ENCODE data around the gene HES2.
"Not testable (repeated sequence)": the region's sequence is repeated elsewhere in the genome, so short reads cannot be mapped to it uniquely, and the experiment has no call there.

Gene HES2

GRCh38 chr1:6384135-6384534 lies 35.6 kb downstream of the HES2 start:
- DNase-seq = no peak

GRCh38 chr1:6380037-6380436 lies 39.7 kb downstream of the HES2 start:
- DNase-seq = no peak

- DNase-seq = no peak
Observed at GRCh38 chr1:6378096-6378746, 41.5 kb downstream of the HES2 start.

- peak; percentile 56 to 85 for DNase-seq
Observed at GRCh38 chr1:6373961-6374720, 45.6 kb downstream of the HES2 start.

GRCh38 chr1:6372236-6372635 lies 47.5 kb downstream of the HES2 start:
- not testable (repeated sequence) for DNase-seq

GRCh38 chr1:6370006-6370405 lies 49.7 kb downstream of the HES2 start:
- DNase-seq = no peak

GRCh38 chr1:6367381-6368012 lies 52.2 kb downstream of the HES2 start:
- no peak for DNase-seq

GRCh38 chr1:6365047-6365446 lies 54.7 kb downstream of the HES2 start:
- no peak for DNase-seq

- not testable (repeated sequence) for DNase-seq
Observed at GRCh38 chr1:6363085-6363884, 56.4 kb downstream of the HES2 start.
